Astrocyte (in vitro differentiated cells and primary cell): ENCODE results near the gene ZDHHC8. TPM values are rescaled to one million over a fixed set of nuclear protein-coding genes. Genes with fewer than 3 reads are reported as not detected.

Experiments used
- DNase-seq: peaks from one replicate; pipeline ENCODE4 v3.0.0-alpha.2; 2010; ENCODE audit warnings: low read depth
- FAIRE-seq: peaks from 2 replicates; lab custom pipeline; 2011; peaks lifted over from hg19 to GRCh38; lab: Jason Lieb, UNC
- H2AFZ ChIP-seq: 2 replicates; pipeline ENCODE4 v1.6.0; 2012; ENCODE audit warnings: low read depth, low read length, inconsistent platforms
- H3K27ac ChIP-seq: 2 replicates; pipeline ENCODE4 v1.5.1; 2011; ENCODE audit warnings: low read depth, low read length, inconsistent platforms
- H3K27me3 ChIP-seq: 2 replicates; pipeline ENCODE4 v1.6.0; 2011; ENCODE audit warnings: low read length, inconsistent platforms; ENCODE audit not compliant: insufficient read depth
- H3K36me3 ChIP-seq: 2 replicates; pipeline ENCODE4 v1.5.1; 2011; ENCODE audit warnings: low read length, inconsistent platforms; ENCODE audit not compliant: insufficient read depth
- H3K4me1 ChIP-seq: 2 replicates; pipeline ENCODE4 v1.5.1; 2011; ENCODE audit warnings: low read length, inconsistent platforms; ENCODE audit not compliant: insufficient read depth
- H3K4me2 ChIP-seq: 2 replicates; pipeline ENCODE4 v1.6.0; 2012; ENCODE audit warnings: low read length, inconsistent platforms
- H3K4me3 ChIP-seq: 2 replicates; pipeline ENCODE4 v1.5.1; 2011; ENCODE audit warnings: low read depth, mild to moderate bottlenecking, low read length, inconsistent platforms; ENCODE audit not compliant: insufficient read depth
- H3K79me2 ChIP-seq: 2 replicates; pipeline ENCODE4 v1.6.0; 2012; ENCODE audit warnings: mild to moderate bottlenecking, low read length, inconsistent platforms; ENCODE audit not compliant: insufficient read depth
- H3K9ac ChIP-seq: 2 replicates; pipeline ENCODE4 v1.6.0; 2012; ENCODE audit warnings: mild to moderate bottlenecking, low read length, inconsistent platforms
- H3K9me3 ChIP-seq: 2 replicates; pipeline ENCODE4 v1.5.1; 2012; ENCODE audit warnings: low read depth, mild to moderate bottlenecking, low read length, inconsistent platforms; ENCODE audit not compliant: insufficient read depth
- H4K20me1 ChIP-seq: 2 replicates; pipeline ENCODE4 v1.6.0; 2012; ENCODE audit warnings: low read length, inconsistent platforms; ENCODE audit not compliant: insufficient read depth
- H3K27ac Mint-ChIP-seq: one replicate; pipeline ENCODE4 v1.8.0; 2021; ENCODE audit warnings: mild to moderate bottlenecking, mixed read lengths; ENCODE audit not compliant: unreplicated experiment
- H3K27me3 Mint-ChIP-seq: one replicate; pipeline ENCODE4 v1.8.0; 2021; ENCODE audit warnings: low read depth, mixed read lengths; ENCODE audit not compliant: unreplicated experiment
- H3K36me3 Mint-ChIP-seq: one replicate; pipeline ENCODE4 v1.8.0; 2021; ENCODE audit warnings: low read depth, mixed read lengths; ENCODE audit not compliant: unreplicated experiment
- H3K4me1 Mint-ChIP-seq: one replicate; pipeline ENCODE4 v1.8.0; 2021; ENCODE audit warnings: low read depth, mixed read lengths; ENCODE audit not compliant: unreplicated experiment
- H3K4me3 Mint-ChIP-seq: one replicate; pipeline ENCODE4 v1.8.0; 2021; ENCODE audit warnings: mild to moderate bottlenecking, moderate library complexity, mixed read lengths; ENCODE audit not compliant: unreplicated experiment
- H3K9me3 Mint-ChIP-seq: one replicate; pipeline ENCODE4 v1.8.0; 2021; ENCODE audit warnings: mild to moderate bottlenecking, mixed read lengths; ENCODE audit not compliant: unreplicated experiment
- EZH2 ChIP-seq: IDR thresholded peaks from 2 replicates; pipeline ENCODE4 v1.6.1; 2012; ENCODE audit warnings: mild to moderate bottlenecking, low read length, inconsistent platforms; ENCODE audit not compliant: insufficient read depth
- total RNA-seq: library from RNA; stranded (reverse); gene quantifications from 2 replicates; pipeline ENCODE4 v1.2.1, GENCODE V29; 2021
- TF ChIP-seq, protein P1 (sequence below): IDR thresholded peaks from 2 replicates; pipeline ENCODE4 v1.5.1; 2011; ENCODE audit warnings: low read depth, mild to moderate bottlenecking, inconsistent platforms, low read length, moderate library complexity; ENCODE audit not compliant: insufficient read depth

The ZDHHC8 gene
- total RNA-seq, 1 donor from 2014 or later = 88.3 TPM

DNA sequence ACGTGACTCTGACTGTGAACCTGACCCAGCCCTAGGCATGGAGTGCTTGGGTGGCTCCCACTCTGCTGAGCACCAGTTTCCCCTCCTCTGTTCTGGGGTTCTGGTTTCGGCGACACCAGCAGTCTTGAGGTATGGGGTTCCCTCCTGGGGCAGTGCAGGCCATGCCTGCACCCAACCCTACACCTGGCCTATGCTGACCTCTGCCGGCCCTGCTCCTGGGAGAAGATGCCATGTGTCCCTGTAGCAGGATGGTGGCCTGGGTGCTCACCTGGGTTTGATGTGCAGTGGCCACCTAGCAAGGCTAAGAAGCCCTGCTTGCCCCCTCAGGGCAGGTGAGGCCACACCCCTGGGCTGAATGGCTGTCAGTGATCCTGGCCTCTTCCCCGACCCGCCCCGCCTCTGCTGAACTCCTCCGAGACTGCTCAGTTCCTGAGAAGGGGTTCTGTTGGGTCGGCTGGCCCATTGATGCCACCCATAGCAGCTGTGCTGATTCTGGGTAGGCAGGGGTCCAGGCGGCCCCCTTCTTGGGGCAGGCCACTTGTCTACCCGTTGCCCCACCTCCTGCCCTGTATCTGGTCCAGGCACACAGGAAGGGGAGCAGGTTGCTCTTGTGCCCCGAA lies 2.4 kb downstream of the ZDHHC8 start:
- Histone ChIP-seq H3K4me1 (peaks cover 20% of the 10 kb centered on the region), H4K20me1 (peaks cover 65% of the 10 kb centered on the region), H3K9ac (no peak overlapping the region), H3K4me3 (no peak overlapping the region), H3K79me2 (peaks cover 72% of the 10 kb centered on the region), H3K9me3 (no peaks in the 10 kb centered on the region), H3K27me3 (no peaks in the 10 kb centered on the region), H2AFZ (no peak overlapping the region), H3K36me3 (no peaks in the 10 kb centered on the region), H3K4me2 (no peak overlapping the region), H3K27ac (no peak overlapping the region)
- H3K4me1 Mint-ChIP-seq = peaks cover 18% of the 10 kb centered on the region
- H3K27ac Mint-ChIP-seq = no peak overlapping the region
- peaks cover 4% of the 10 kb centered on the region for H3K36me3 Mint-ChIP-seq
- no peak for DNase-seq
- H3K9me3 Mint-ChIP-seq = no peaks in the 10 kb centered on the region
- TF ChIP-seq EZH2 = no peak
- TF ChIP-seq, protein P1, sequence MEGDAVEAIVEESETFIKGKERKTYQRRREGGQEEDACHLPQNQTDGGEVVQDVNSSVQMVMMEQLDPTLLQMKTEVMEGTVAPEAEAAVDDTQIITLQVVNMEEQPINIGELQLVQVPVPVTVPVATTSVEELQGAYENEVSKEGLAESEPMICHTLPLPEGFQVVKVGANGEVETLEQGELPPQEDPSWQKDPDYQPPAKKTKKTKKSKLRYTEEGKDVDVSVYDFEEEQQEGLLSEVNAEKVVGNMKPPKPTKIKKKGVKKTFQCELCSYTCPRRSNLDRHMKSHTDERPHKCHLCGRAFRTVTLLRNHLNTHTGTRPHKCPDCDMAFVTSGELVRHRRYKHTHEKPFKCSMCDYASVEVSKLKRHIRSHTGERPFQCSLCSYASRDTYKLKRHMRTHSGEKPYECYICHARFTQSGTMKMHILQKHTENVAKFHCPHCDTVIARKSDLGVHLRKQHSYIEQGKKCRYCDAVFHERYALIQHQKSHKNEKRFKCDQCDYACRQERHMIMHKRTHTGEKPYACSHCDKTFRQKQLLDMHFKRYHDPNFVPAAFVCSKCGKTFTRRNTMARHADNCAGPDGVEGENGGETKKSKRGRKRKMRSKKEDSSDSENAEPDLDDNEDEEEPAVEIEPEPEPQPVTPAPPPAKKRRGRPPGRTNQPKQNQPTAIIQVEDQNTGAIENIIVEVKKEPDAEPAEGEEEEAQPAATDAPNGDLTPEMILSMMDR = no peak
- H3K27me3 Mint-ChIP-seq = no peaks in the 10 kb centered on the region
- peak overlapping the region; percentile 69 for H3K4me3 Mint-ChIP-seq
- no peak for FAIRE-seq

- H3K79me2 ChIP-seq = peaks cover 83% of the 10 kb centered on the region
- H3K27me3 ChIP-seq = no peaks in the 10 kb centered on the region
- no peaks in the 10 kb centered on the region for H3K27me3 Mint-ChIP-seq
- H2AFZ ChIP-seq = no peak overlapping the region
- TF ChIP-seq, protein P1 = no peak
- no peak for TF ChIP-seq EZH2
- H3K4me3 ChIP-seq = no peak overlapping the region
- no peak overlapping the region for H3K9ac ChIP-seq
- H3K9me3 ChIP-seq = no peaks in the 10 kb centered on the region
- H3K9me3 Mint-ChIP-seq = no peaks in the 10 kb centered on the region
- H3K4me3 Mint-ChIP-seq = no peak overlapping the region
- no peak for DNase-seq
- H3K4me1 ChIP-seq = peaks cover 20% of the 10 kb centered on the region
- no peaks in the 10 kb centered on the region for H3K36me3 ChIP-seq
- no peak overlapping the region for H3K27ac ChIP-seq
- H3K36me3 Mint-ChIP-seq = peaks cover 10% of the 10 kb centered on the region
- FAIRE-seq = no peak
- H4K20me1 ChIP-seq = peaks cover 67% of the 10 kb centered on the region
- H3K4me1 Mint-ChIP-seq = peaks cover 22% of the 10 kb centered on the region
- no peak overlapping the region for H3K27ac Mint-ChIP-seq
- H3K4me2 ChIP-seq = no peak overlapping the region
These were observed 3.7 kb downstream of the ZDHHC8 start for GRCh38 chr22:20135265-20135664.

DNA sequence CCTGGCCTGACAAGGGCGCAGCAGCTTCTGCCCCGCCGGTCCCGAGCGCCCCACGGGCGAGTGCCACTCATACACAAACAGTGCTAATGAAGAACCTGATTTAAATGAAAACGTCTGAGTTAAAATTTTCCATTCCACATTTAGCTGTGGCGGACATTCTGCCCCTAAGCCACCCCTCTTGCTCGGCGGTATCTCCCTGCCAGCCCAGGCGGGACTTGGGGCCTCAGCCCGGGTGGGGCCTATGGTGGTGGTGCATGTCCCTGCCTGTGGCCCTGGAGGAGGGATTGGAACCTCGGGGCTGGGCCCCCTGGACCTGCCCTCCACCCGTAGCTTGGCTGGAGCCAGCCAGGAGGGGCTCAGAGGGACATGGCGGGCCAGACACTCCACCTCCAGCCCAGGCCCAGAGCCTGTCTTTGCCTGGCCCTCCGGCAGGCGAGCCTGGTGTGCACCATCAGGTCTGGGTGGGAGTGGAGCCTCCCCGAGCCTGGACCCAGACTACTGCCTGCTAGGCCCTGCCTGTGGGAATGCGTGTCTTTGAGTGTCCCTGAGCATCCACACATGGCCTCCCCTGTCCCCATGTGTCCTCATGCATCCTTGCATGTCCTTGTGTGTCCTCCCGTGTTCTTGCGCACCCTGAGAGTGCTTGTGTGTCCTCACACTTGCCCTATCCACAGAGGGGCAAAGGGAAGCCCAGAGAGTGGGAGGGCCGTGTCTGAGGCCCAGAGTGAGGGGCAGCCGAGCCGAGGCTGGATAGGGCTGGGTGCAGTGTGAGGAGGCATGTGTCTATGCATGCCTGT lies 4.4 kb downstream of the ZDHHC8 start:
- H3K9me3 ChIP-seq = no peaks in the 10 kb centered on the region
- H3K4me3 ChIP-seq = no peak overlapping the region
- H3K9ac ChIP-seq = no peak overlapping the region
- H3K27ac Mint-ChIP-seq = no peak overlapping the region
- peaks cover 22% of the 10 kb centered on the region for H3K4me1 Mint-ChIP-seq
- H3K36me3 Mint-ChIP-seq = peaks cover 10% of the 10 kb centered on the region
- H3K4me1 ChIP-seq = peaks cover 21% of the 10 kb centered on the region
- no peaks in the 10 kb centered on the region for H3K27me3 Mint-ChIP-seq
- no peak overlapping the region for H2AFZ ChIP-seq
- TF ChIP-seq EZH2 = no peak
- TF ChIP-seq, protein P1 = no peak
- no peaks in the 10 kb centered on the region for H3K27me3 ChIP-seq
- no peak overlapping the region for H3K27ac ChIP-seq
- no peaks in the 10 kb centered on the region for H3K36me3 ChIP-seq
- no peaks in the 10 kb centered on the region for H3K9me3 Mint-ChIP-seq
- H4K20me1 ChIP-seq = peaks cover 67% of the 10 kb centered on the region
- H3K79me2 ChIP-seq = peaks cover 88% of the 10 kb centered on the region
- no peak for FAIRE-seq
- no peak overlapping the region for H3K4me3 Mint-ChIP-seq
- no peak for DNase-seq
- no peak overlapping the region for H3K4me2 ChIP-seq
